DMS114 treated with DMSO at 0.1 percent for 48 hours (cell line): ENCODE data around the gene CNOT6.

Experiments
- DNase-seq: peaks from one replicate; lab custom pipeline; 2025; ENCODE audit not compliant: unreplicated experiment; lab: John Stamatoyannopoulos, UW

Gene CNOT6

DNA sequence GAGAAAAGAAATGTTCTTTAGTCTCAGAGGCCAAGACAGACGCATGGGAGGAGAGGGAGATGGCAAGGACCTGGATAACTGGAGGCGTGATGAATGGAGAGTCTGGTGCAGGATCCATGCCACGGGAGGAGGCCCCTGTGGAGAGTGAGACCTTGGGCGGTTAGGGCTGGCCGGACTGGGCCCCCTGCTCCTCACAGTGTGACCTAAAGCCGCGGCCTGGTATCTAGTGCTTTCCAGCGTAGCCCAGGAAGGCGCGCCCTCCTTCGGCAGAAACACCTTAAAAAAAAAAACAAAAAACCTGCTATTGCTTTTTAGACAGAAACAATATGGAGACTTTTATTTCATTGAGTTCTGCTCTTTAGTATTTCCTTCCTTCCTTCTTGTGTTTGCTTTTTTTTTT is 64.1 kb downstream of the CNOT6 start:
- no peak for DNase-seq

DNA sequence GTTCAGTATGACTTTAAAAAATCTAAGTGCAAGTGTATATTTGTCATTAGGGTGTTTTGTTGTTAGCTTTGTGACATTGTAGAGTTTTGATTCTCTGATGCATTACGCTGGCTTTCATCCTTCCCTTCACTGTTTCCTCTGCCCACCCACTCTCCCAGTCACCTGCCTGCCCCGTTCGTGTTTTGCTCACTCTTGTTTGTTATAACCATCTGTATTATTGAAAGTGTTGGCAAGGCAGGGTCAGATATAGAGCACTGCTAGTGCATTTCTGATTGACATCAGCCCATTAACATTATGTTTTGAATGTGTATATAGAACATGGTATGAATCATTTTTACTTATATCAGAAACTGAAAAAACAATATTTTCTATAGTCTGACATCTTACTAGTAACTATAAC is 69.8 kb downstream of the CNOT6 start:
- DNase-seq, result no peak

DNA sequence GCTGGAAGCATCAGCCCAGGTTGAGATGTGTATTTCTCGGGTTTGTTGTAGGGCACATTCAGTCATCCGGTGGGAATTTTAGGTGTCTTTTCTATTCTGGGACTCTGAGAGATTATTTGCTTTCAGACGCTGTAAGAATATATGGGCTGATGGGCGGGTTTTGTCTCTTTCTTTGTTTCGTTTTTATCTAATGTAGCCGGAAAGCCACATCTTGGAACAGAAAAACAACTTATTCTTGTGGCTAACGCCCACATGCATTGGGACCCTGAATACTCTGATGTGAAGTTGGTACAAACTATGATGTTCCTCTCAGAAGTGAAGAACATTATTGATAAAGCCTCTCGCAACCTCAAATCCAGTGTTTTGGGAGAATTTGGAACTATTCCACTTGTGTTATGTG is 74.7 kb downstream of the CNOT6 start:
- DNase-seq, result no peak

DNA sequence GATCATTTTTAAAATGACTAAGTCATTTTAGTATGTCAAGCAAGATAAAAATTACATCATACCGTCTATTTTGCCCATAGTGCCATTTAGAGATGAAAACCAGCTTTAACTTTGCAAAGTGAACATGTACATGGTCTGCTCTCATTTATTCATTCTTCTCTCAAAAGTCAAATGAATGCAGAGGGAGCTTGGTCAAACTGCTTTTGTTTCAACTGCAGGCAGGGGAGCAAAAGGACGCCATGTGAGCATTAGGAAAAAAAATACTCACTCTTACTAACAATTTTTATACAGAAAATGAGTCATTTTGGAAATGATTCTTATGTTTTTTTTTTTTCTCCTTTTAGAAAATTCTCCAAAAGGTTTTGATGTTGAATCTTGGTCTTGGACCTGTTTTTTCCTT is 81.4 kb downstream of the CNOT6 start:
- DNase-seq, result no peak

DNA sequence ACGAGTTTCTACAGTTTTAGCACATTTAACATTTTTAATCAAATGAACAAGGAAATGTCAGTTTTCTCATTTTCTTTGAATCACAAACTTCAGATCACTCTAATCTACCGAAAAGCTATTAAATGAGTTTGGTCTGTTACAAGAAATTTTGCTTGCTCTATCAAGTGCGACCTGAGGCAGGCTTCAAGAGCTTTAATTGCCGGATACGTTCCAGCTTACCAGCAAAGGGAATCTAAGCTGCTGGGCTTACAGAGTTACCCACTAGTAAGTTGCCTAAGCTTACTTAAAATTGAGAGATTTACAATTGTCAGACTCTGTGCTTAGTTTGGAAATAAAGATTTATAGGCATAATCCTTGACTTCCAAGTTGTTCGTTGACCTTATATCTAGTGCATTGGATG is 86.5 kb downstream of the CNOT6 start:
- DNase-seq, result no peak

DNA sequence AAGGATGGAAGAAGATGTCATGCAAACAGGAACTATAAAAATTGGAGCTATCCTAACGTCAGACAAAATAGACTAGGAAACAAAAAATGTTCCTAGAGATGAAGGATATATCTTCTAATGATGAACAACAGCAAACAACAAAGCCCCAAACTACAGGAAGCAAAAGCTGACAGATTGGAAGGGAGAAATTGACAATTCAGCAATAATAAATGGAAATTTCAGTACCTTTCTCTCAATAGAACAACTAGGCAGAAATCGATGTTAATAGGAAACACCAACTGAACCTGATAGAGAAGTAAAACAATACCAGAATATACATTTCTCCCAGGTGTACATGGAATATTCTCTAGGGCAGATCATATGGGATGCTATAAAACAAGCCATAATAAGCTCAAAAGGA is 89.6 kb downstream of the CNOT6 start:
- DNase-seq, result no peak

DNA sequence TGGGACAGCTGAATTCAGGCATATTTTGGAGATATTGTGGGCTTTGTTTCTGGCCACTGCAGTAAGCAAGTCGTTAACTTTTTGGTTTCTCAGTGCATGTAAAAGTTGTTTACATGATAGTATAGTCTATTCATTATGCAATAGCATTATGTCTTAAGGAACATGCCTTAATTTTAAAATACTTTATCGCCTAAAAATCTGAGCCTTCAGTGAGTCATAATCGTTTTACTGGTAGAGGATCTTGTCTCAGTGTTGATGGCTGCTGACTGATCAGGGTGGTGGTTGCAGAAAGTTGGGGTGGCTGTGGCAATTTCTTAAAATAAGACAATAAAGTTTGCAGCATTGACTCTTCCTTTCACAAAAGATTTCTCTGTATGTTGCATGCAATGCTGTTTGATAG is 92.0 kb downstream of the CNOT6 start:
- no peak for DNase-seq

DNA sequence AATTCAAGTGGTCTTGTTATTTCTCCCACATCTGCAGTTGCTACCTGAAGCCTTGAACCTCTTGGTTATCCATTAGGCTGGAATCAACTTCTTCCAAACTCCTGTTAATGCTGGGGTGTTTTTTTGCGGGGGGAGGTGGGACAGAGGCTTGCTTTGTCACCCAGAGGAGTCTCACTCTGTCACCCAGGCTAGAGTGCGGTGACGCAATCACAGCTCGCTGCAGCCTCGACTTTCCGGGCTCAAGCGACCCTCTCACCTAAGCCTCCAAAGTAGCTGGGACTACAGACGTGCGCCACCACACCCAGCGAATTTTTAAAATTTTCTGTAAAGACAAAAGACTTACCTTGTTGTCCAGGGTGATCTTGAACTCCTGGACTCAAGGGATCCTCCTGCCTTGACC is 92.7 kb downstream of the CNOT6 start:
- DNase-seq, result no peak

DNA sequence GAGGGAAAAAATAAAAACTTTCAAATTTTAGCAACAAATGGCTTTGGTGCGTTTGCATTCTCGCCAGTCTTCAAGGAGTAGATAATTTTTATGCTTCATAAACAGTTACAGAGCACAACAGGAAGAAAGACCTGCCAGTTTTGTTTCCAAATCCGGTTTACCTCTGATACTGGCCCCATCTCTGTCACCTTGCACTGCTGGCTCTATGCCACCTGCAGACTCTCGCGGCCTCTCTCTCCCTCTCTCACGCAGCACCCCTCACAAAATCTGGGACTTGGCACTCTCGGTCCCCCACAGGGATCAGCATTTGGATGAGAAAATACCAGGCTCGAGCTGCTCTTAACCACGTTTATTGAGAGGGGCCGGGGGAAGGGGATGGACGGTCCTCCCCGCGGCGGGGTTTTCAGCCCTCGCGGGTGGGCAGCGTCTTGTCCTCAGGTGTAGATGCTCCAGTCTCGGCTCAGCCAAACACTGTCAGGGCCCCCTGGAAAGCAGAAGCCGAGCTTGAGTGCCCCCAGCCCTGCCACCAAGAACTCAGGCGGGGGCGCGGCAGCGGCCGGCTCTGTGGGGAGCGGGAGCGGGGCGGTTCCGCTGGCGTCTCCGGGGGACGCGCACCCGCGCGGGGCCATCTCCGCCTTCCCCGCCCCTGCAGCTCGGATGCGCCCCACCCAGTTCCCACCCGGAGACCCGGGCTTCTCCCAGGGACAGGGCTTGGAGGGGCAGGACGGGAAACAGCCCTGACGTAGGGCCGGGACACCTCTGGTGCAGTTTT is 95.8 kb downstream of the CNOT6 start:
- DNase-seq, result no peak

DNA sequence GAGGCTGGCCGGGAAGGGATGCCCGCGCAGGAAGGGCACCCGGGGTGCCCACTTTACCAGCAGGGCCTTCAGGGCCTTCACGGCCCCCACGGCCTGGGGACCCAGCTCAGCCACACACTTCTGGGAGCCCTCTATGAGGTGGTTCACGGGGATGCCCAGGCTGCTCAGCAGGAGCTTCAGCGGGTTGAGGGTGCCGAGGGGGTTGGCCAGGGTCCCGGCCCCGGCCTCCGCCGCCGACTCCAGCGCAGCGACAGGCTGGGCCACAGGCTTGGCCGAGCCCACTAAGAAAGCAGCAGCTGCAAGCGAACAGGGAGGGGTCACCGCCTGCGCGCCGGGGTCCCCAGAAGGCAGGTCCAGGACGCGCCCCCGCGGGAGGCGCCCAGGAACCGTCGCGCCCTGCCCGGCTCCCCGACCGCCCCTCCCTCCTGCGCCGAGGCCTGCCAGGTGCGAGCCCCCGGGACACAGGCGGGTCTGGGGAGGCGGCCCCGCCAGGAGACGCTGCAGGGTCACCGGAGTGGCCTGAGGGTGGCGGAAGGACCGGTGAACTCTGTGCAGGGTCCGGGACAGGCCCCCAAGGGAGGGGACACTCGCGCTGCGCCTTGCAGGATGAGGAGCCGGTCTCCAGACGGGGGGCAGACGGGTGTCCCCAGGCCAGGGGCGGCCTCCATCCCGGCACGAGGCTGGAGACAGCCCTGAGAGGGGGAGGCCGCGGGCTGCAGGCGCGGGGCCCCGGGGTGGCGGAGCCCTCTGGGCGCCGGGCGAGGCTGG is 96.5 kb downstream of the CNOT6 start:
- no peak for DNase-seq

DNA sequence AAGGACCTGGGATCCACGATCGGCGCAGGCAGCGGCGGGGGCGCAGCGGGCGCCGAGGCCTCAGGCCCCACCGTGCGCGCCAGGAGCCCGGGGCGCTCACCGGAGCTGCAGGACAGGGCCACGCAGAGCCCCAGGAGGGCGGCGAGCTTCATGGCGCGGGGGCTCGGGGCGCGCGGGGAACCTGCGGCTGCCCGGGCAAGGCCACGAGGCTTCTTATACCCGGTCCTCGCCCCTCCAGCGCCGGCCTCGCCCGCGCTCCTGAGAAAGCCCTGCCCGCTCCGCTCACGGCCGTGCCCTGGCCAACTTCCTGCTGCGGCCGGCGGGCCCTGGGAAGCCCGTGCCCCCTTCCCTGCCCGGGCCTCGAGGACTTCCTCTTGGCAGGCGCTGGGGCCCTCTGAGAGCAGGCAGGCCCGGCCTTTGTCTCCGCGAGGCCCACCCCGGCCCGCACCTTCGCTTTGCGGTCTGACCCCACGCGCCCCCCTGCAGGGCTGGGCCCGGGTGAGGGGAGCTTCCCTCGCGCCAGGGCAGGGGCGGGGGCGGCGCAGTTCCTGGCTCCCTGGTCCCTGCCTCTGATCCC is 97.2 kb downstream of the CNOT6 start, which contains the start of gene SCGB3A1:
Gene SCGB3A1 (minus strand): TSS at position 189 of the 577 bp plus-strand sequence. CDS start 37 bp downstream, at position 152.
- DNase-seq, result no peak

DNA sequence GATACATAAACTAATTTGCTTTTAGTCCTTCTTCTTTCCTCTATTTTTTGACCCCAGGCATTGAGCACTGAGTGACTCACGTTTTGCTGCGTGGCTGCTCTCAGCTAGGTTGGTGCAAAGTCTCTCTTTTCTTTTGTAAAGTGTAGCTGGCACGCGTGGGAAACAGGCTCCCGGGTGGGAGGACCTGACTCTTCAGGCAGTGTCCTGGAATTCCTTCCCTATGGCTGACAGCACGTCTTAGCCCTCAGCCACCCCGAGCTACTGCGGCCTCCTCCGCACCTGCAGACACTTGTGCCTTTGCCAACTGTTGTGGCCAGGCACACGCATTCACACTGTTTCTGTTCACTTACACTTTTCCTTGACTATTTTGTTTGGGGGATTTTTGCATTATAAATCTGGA is 98.0 kb downstream of the CNOT6 start:
- no peak for DNase-seq

DNA sequence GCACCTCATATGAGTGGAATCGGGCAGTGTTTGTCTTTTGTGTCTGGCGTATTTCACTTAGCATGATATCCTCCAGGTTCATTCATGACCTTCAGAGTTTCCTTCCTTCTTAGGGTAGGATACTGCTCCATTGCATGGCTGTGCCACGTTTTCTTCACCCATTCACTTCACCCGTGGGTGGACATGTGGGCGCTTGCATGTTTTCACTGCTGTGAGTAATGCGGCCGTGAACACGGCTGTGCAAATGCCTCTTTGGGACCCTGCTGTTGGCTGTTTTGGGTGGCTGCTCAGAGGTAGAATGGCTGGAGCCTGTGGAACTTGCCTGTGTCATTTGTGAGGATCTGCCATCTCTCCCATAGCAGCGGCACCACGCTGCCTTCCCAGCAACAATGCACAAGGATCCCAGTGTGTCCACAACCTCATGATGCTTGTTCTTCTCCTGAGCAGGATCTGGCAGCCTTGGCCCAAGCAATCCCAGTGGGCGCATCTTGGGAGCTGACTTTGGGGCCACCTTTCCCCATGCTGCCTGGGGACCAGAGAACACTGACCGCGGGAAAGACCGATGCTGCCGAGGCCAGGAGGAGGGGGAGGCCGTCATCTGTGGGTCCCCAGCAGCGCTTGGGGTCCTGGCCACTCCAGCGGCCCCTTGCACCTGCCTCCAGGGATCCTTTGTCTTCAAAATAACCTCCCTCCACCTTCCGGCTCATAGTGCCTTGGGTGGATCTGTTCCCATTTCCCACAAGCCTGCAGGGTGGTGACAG is 99.4 kb downstream of the CNOT6 start:
- no peak for DNase-seq

DNA sequence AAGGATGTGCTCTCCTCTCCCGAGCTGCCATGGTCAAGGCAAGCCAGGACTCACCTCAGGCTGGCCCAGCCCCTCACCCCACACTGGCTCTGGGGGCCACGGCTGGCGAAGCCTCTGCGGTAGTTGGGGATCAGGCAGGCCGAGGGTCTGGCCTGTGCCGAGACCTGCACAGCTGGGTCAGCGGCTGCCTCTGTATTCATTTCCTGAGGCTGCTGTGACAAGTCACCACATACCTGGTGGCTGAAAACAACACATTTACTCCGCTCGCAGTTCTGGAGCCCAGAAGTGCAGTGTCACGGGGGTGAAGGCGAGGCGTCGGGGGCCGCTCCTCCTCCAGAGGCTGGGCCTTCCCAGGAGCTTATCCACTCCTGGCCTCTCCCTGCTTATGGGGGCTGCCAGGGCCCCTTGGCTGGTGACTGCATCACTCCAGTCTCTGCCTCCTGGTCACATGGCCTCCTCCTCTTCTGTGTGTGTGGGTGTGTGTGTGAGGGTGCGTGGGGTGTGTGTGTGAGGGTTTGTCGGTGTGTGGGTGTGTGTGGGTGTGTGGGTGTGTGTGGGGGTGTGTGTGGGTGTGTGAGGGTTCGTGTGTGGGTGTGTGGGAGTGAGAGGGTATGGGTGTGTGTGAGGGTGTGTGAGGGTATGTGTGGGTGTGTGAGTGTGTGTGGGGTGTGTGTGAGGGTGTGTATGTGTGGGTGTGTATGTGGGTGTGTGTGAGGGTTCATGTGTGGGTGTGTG is 100.3 kb downstream of the CNOT6 start:
- DNase-seq, result no peak

DNA sequence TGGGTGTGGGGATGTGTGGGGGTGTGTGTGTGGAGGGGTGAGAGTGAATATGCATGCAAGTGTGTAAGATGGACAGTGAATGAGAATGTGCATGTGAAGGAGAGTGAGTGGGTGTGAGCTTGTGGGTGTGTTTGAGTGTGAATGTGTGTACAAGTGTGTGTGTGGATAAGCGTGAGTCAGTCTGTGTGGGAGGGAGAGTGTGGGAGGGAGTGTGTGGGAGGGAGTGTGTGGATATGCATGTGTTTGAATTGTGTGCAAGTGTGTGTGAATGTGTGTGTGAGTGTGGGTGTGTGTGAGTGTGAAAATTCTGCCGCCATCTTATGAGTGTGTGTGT is 100.8 kb downstream of the CNOT6 start:
- DNase-seq, result no peak

DNA sequence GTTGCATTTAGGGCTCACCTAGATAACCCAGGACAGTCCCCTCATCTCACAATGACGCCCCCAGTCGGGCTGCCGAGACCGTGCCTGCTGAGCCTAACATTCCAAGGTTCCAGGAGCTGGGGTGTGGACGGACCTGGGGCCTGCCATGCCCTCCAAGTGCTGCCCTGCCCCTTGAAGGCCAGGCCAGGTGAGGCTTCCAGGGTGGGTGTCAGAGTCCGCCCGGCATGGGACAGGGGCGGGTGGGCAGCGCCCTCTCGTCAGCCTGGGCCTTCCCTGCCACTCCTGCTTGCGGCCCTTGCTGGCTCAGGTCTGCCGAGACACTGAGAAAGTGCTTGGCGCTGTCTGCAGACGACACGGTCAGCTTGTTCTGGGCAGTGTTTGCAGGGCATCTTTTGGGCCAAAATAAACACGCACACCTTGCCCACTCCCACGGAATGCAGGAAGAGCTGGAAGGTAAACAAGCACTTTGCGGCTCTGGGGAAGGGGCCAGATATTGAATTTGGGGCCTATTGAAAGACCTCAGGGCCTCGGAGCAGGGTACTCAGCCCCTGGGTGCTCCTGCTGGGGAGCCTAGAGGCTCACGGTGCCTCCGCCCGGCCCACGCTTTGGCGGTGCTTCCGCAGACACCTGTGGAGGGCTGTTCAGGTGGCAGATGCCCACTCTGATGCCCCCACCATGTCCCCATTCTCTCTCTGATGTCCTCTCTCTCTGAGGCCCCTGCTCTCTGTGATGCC is 101.4 kb downstream of the CNOT6 start:
- DNase-seq, result no peak

DNA sequence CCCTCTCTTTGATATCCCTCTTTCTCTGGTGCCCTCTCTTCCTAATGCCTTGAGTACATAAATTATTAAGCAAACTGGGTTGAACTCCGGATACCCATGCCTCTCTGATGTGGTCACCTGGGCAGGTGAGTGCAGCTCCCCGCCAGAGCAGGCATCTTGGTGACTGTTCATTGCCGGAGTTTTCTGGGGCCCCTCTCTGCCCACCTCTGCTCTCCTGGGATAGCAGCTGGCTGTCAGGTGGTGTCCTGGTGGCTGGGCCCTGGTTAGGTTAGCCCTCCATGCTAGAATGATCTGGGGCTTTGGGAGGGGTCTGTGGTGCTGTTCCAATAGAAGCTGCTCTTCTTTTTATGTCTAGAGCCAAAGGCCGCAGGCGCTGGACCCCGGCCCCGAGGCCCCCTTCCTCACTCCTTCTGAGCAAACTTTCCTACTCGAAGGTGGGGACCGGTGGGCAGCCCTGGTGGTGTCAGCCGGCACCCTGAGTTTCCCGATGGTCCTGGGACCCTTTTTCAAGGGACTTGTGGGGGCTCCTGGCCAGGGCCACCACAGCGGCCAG is 102.0 kb downstream of the CNOT6 start:
- no peak for DNase-seq

DNA sequence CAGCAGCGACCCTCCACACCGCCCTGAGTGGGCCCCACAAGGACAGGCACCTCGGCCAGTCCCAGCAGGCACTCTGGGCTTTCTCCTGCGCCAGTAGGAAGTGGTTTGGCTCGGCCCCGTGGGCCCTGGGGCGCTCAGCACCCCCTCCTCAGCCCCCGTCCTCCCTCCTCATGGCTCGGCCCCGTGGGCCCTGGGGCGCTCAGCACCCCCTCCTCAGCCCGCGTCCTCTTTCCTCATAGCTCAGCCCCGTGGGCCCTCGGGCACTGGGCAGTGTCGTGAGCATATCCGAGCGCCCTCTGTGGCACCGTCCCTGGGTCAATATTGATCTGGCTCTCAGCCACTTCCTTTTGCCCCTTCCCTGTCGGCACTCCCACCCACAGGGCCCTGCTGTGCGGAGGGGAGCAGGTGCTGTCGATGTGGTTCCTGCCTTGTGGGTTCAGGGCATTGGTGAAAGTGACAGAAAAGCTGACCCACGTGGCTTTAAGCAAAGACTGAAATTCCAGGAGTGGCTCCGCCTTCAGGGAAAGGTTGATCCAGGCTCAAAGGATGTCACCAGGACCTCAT is 102.6 kb downstream of the CNOT6 start:
- DNase-seq, result no peak

DNA sequence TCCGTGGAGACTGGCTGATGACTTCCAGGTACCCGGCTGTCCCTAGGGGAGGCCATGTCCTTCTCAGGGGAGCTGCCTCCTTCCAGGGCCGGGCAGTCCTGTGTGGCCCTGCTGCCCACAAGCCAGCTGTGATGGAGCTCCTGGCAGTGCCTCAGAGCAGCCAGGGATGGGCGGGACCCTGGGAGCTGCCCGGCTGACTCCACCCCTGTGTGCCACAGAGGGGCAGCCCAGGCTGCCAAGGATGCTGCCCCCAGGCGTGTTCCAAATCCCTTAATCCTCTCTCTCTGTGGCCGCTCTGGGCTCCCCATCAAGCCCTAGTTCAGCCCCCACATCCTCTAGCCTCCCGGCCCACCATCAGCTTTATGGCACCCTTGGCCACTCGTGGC is 104.1 kb downstream of the CNOT6 start:
- DNase-seq, result no peak
